DMS79 (cell line): ENCODE measurements around the gene HCFC1R1.
A peak's percentile ranks its signal among the peaks of the same experiment; 100 is the strongest.

Source experiments
- DNase-seq: peaks from one replicate; lab custom pipeline; 2025; lab: John Stamatoyannopoulos, UW

The HCFC1R1 gene

GRCh38 chr16:3035972-3036725 is 12.4 kb upstream of the HCFC1R1 start:
- DNase-seq = no peak

DNA sequence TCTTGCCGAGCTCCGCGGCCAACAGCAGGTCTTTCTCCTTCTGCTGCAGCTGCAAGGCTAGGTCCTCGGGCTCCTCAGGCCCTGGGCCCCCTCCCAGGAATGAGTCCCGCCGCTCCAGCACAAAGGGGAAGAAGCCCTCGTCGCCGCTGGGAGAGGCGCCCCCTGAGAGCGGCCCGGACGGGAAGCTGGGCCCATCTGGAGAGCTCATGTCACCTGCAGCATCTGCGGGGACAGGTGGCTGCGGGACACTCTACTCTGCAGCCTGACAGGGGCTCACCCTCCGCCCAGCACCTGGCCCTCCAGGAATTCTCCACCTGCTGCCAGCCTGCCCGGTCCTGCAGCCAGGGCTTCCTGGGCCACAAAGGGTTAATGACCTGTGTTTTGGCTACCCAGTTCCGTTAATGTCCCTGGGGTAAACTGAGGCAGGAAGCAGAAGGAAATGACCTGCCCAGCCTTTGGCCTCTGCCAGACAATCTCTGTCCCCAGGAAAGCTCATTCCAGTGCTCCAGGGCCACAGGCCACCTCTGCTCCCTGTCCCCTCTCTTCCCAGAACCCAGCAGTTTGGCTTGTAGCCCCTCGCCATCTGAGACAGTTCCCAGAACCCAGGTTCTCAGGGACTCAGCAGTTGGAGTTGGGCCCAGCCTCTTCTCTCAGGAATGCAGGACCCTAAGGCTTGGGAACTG is 11.7 kb upstream of the HCFC1R1 start:
- no peak for DNase-seq

GRCh38 chr16:3032624-3033023 is 8.9 kb upstream of the HCFC1R1 start:
- DNase-seq = no peak

DNA sequence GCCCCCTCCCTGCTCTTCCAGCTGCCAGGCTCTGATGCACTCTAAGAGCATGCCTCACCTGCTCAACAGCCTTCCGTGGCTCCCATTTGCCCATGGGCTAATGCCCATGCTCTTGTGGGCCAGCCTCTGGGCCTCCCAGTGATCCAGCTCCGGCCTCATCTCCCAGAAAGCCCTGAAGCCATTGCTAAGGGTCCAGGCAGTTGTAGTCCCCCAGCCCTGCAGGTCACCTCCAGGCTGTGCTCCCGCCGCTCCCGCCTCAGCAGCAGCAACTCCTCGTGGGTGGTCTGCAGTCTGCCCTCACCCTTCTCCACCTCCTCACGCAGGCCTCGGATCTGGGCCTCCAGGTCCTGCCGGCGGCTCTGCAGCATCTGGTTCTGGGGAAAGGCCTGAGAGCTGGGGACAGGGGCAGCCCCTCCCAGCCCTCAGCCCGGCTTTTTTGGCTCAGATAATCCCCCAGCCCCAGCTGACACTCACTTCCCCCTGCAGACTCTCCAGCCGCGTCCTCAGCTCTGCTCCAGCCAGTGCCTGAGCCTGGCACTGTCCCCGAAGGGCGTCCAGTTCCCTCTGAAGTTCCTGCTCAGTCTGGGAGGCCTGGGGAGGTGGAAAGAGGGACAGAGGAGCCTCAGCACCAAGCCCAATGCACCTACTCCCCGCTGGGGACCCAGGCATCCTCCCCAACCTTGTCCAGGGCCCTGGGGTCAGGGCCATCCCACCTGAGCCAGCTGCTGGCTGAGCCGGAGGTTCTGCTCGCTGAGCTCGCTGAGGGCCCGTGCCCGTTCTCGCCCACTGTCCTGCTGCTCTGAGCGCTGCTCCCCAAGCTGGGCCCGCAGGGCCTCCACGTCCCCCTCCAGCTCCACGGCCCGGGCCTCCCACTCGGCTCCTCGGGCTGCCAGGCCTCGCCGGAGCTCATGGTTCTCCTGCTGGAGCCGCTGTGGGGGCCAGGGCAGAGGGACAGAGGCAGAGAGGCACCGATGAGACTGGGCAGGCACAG is 6.8 kb upstream of the HCFC1R1 start:
- no peak for DNase-seq

DNA sequence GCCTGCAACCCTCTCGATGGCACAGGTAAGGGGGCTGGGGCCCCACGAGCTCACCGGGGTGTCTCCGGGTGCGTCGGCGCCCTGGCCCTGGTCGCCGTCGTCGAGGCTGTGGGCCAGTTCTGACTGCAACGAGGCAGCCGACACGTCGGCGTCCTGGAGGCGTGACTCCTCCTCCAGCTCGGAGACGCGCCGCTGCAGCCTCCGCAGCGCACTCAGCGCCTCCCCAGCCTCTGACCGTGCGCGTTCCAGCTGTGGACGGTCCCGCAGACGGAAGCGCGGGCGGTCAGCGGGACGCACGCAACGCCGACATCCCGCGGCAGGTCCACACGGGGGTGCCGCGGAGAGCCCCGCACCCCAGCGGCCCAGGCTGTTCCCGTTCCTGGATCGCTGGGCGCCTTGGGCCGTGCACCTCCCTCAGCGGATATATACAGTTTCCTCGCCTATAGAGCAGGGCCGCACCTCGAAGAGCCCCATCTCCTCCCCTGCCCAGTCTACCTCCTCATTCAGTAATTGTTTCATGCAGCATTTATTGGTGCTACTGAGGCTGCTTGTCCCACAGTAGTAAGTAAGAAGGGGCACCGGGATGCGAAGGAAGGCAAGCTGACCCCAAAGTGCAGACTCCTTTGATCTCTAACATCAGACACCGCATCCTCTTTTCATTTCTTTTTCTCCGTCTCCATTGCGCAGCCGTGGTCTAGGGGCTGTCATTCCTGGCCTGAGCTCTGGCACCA is 5.9 kb upstream of the HCFC1R1 start:
- DNase-seq = no peak

- DNase-seq = no peak
Observed at GRCh38 chr16:3028716-3029319, 5.1 kb upstream of the HCFC1R1 start.

- DNase-seq = peak; percentile 69
Observed at GRCh38 chr16:3027983-3028715, 4.4 kb upstream of the HCFC1R1 start.

DNA sequence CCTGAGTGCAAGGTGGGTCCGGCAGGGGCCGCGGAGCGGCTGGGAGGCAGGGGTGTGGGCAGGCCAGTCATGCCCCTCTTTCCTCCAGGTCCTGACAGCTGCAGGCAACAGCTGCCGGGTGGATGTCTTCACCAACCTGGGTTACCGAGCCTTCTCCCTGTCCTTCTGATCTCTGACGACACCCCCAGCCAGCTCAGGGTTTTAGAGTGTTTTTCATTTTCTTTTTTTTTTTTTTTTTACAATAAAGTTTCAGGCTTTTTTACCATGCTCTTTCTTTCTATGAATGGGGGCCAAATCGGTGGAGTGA is 3.7 kb upstream of the HCFC1R1 start:
- no peak for DNase-seq

- no peak for DNase-seq
Observed at GRCh38 chr16:3026609-3027488, 3.1 kb upstream of the HCFC1R1 start.

GRCh38 chr16:3026003-3026378 is 2.2 kb upstream of the HCFC1R1 start:
- no peak for DNase-seq

DNA sequence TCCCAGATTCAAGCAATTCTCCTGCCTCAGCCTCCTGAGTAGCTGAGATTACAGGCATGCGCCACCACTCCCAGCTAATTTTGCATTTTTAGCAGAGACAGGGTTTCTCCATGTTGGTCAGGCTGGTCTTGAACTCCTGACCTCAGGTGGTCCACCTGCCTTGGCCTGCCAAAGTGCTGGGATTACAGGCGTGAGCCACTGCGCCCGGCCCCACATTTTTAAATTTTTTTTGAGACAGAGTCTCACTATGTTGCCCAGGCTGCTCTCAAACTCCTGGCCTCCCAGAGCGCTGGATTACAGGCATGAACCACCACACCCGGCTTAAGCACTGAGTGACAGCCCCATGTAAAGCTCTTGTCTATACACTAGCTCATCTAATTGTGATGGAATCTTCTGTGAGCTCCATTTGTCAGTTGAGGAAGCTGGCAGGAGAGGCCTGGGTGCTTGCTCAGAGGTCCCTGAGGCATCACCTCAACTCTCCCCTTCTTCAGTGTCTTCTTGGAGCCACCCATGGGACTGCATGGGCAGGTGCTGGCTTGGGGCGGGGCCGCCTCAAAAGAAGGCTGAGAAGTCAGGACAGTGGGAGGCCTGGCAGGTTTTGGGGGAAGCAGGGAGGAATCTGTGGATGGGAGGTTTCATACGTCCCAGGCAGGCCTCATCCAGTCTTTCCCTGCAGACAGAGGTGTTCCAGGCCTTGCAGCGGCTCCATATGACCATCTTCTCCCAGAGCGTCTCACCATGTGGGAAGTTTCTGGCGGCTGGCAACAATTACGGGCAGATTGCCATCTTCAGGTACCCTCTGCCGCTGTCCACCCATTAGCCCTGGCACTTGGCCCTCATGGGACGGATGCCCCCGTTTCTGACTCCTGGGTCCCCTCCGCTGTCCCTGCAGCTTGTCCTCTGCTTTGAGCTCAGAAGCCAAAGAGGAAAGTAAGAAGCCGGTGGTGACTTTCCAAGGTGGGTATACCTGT is 1.6 kb upstream of the HCFC1R1 start:
- no peak for DNase-seq

GRCh38 chr16:3023415-3023668 is 400 bp downstream of the HCFC1R1 start:
- DNase-seq = peak; percentile 32

DNA sequence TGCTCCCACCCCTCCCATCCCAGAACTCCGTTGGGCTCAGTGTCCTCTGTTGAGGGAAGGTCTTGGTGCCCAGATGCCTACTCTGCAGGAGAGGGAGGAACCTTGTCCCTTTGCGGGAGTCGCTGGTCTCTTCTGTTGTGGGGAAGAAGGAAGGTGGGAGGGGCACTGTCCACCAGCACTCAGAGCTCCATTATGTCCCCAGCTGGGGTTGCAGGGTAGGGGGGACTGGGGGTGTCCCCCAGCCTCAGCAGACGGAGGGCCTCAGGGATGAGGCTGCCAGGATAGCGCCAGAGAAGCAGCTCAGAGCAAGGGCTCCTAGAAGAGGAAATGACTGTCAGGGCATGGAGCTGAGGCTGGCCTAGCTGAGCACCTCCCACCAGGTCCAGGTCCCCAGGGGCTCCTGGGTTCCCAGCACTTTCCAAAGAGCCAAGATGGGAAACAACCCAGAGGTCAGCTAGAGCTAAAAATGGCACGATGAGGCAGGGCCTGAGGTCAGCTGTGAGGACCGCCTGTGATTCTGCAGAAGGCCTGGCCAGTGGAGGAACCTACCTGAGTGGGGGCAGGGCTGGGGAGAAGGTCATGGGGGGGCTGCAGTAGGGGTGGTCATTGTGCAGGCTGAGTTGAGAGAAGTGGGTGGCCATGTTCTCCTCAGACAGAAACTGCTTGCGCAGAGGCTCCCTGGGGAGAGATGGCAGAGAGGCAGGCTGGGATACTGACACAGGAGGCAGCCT is 893 bp downstream of the HCFC1R1 start:
- DNase-seq = no peak

DNA sequence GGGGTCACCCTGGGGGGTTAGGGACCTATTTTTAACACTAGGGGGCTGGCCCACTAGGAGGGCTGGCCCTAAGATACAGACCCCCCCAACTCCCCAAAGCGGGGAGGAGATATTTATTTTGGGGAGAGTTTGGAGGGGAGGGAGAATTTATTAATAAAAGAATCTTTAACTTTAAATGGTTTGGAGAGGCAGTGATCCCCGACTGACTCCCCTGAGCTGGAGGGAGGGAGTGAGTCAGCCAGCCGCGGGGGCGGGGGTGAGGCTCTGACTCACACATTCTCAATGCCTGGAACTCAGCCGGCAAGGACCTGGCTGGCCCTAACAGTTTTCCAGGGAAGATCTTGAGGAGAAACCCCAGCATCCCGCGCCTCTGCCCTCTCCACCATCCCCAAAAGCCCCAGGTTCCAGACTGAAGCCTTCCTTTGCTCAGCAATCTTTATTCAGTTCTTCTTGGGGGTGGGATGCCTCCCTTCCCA is 1.5 kb downstream of the HCFC1R1 start:
- DNase-seq = no peak

- DNase-seq = no peak
Observed at GRCh38 chr16:3021449-3022207, 2.1 kb downstream of the HCFC1R1 start.

DNA sequence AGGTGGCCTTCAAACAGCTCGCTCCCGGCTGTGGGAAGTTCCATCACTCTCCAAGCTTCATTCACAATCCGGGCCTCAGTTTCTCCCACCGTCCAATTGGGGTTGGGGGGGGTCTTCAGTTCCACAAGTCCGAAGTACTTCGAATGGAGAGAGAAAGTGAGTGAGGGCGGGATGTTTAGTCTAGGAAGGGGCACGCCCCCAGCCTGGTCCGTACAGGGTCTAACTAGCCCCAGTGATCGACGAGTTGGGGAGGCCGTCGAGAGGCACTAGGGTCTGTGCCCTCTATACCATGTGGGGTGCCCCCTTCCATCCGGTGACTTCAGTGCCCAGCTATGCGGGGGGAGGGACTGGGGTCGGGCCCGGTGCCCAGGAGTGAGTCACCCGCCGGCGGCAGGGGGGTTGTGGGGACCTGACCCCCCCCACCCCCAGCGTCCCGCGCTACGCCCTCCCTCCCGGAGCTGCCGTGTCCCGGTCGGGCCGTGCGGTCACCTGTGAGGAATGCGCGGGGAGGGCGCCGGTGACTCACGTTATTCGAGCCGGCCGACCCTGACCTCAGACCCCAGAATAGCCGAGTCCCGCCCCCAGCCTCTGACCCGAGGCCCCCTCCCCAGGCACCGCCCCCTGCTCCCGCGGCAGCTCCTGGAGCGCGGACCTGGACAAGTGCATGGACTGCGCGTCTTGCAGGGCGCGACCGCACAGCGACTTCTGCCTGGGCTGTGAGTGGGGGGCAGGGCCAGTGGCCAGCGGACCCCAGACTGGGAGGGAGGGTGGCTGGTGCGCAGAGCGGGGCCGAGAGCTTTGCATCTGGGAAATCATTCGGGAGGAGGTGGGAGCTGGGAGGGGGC is 2.9 kb downstream of the HCFC1R1 start:
- DNase-seq = no peak

DNA sequence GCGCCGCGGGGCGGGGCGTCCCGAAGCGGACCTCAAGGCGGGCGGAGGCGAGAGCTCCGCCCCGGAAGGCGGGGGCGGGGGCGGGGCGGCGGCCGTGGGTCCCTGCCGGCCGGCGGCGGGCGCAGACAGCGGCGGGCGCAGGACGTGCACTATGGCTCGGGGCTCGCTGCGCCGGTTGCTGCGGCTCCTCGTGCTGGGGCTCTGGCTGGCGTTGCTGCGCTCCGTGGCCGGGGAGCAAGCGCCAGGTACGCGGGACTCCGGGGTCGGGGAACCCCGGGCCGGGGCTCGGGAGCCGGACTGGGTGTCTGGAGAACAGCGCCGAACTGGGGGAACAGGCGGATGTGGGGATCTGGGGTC is 3.5 kb downstream of the HCFC1R1 start, which contains the start of gene TNFRSF12A:
TSS of gene TNFRSF12A (plus strand) at position 122 of the 357 bp plus-strand sequence. CDS start at position 152, 30 bp downstream.
- no peak for DNase-seq
